Measurements from ENCODE around the gene LYRM4.
A peak's percentile ranks its signal among the peaks of the same experiment; 100 is the strongest.

LYRM4 gene

GRCh38 chr6:5190507-5190906, 70.2 kb downstream of the LYRM4 start:
- Histone ChIP-seq H3K27me3 (no peaks in the 10 kb centered on the region), H3K27ac (no peak overlapping the region), H3K36me3 (0 out of 2 replicates have a peak, but pooled peaks cover 7% of the 10 kb centered on the region), H3K9me3 (no peaks in the 10 kb centered on the region), H3K4me3 (no peak overlapping the region), H3K9ac (no peak overlapping the region), H4K20me1 (peaks cover 5% of the 10 kb centered on the region; the same call in 1 of the 2 replicates), H3K4me2 (no peak overlapping the region), H3K4me1 (peaks cover 14% of the 10 kb centered on the region)
- TF ChIP-seq Cebpa-rat (IDR thresholded peaks at IDR 0.05) = no peak

GRCh38 chr6:5188646-5189045, 72.1 kb downstream of the LYRM4 start:
- Histone ChIP-seq H3K9me3 (no peaks in the 10 kb centered on the region), H3K9ac (no peak overlapping the region), H3K4me2 (no peak overlapping the region), H3K4me1 (peaks cover 13% of the 10 kb centered on the region), H3K36me3 (no peaks in the 10 kb centered on the region), H3K27me3 (no peaks in the 10 kb centered on the region), H3K4me3 (no peak overlapping the region), H4K20me1 (peaks cover 5% of the 10 kb centered on the region), H3K27ac (no peak overlapping the region)
- TF ChIP-seq Cebpa-rat (IDR thresholded peaks at IDR 0.05) = no peak

- Histone ChIP-seq H3K27ac (no peak overlapping the region), H4K20me1 (peaks cover 5% of the 10 kb centered on the region), H3K9me3 (no peaks in the 10 kb centered on the region), H3K4me2 (no peak overlapping the region), H3K27me3 (no peaks in the 10 kb centered on the region), H3K4me3 (no peak overlapping the region), H3K36me3 (no peaks in the 10 kb centered on the region), H3K4me1 (no peaks in the 10 kb centered on the region), H3K9ac (no peak overlapping the region)
- TF ChIP-seq Cebpa-rat (IDR thresholded peaks at IDR 0.05) = no peak
These were observed 75.9 kb downstream of the LYRM4 start for GRCh38 chr6:5184878-5185277.

DNA sequence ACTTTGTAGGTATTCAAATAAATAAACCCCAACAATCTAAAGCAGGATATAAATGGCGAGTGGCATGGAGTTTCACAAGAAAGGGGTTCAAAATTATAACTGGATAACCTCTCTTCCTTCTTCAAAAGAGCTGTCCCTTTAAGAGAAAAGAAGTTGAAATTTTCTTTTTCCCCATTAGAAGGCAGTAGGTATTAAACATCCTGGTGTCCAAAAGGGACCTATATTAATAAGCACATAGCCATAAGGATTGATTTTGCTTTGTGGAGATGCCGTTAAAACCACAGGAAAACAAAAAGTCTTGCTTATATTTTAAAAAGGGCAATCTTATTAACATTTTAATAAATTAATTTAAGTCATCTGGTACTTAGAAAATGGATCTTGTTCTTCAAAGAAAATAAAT, 76.5 kb downstream of the LYRM4 start:
- no peak overlapping the region for H3K4me3 ChIP-seq
- H3K27me3 ChIP-seq = no peaks in the 10 kb centered on the region
- H3K9me3 ChIP-seq = no peaks in the 10 kb centered on the region
- H3K36me3 ChIP-seq = no peaks in the 10 kb centered on the region
- H4K20me1 ChIP-seq = peaks cover 5% of the 10 kb centered on the region
- no peak overlapping the region for H3K4me2 ChIP-seq
- no peak overlapping the region for H3K9ac ChIP-seq
- H3K27ac ChIP-seq = no peak overlapping the region
- TF ChIP-seq Cebpa-rat (IDR thresholded peaks at IDR 0.05) = no peak
- H3K4me1 ChIP-seq = no peaks in the 10 kb centered on the region

GRCh38 chr6:5181510-5182317, 79.0 kb downstream of the LYRM4 start:
- no peak overlapping the region for H3K4me3 ChIP-seq
- TF ChIP-seq Cebpa-rat (IDR thresholded peaks at IDR 0.05) = no peak
- H3K4me1 ChIP-seq = no peaks in the 10 kb centered on the region
- H3K27ac ChIP-seq = no peak overlapping the region
- no peak overlapping the region for H3K4me2 ChIP-seq
- H3K9ac ChIP-seq = no peak overlapping the region
- H4K20me1 ChIP-seq = no peaks in the 10 kb centered on the region; the same call in 1 of the 2 replicates
- no peaks in the 10 kb centered on the region for H3K9me3 ChIP-seq
- no peaks in the 10 kb centered on the region for H3K27me3 ChIP-seq
- H3K36me3 ChIP-seq = no peaks in the 10 kb centered on the region

GRCh38 chr6:5180636-5181035, 80.1 kb downstream of the LYRM4 start:
- H3K4me2 ChIP-seq = no peak overlapping the region
- H3K9ac ChIP-seq = no peak overlapping the region
- no peak overlapping the region for H3K27ac ChIP-seq
- no peak for TF ChIP-seq Cebpa-rat (IDR thresholded peaks at IDR 0.05)
- no peaks in the 10 kb centered on the region; the same call in 1 of the 2 replicates for H3K36me3 ChIP-seq
- no peak overlapping the region for H3K4me3 ChIP-seq
- H4K20me1 ChIP-seq = no peaks in the 10 kb centered on the region; the same call in 1 of the 2 replicates
- H3K4me1 ChIP-seq = peaks cover 9% of the 10 kb centered on the region
- no peaks in the 10 kb centered on the region for H3K27me3 ChIP-seq
- no peaks in the 10 kb centered on the region for H3K9me3 ChIP-seq

- Histone ChIP-seq H3K9ac (no peak overlapping the region), H4K20me1 (no peaks in the 10 kb centered on the region; the same call in 1 of the 2 replicates), H3K27me3 (no peaks in the 10 kb centered on the region), H3K9me3 (no peaks in the 10 kb centered on the region), H3K36me3 (no peaks in the 10 kb centered on the region; the same call in 1 of the 2 replicates), H3K4me3 (no peak overlapping the region), H3K27ac (no peak overlapping the region), H3K4me2 (no peak overlapping the region), H3K4me1 (peaks cover 16% of the 10 kb centered on the region)
- TF ChIP-seq Cebpa-rat (IDR thresholded peaks at IDR 0.05) = no peak
These were observed 80.8 kb downstream of the LYRM4 start for GRCh38 chr6:5179917-5180316.

DNA sequence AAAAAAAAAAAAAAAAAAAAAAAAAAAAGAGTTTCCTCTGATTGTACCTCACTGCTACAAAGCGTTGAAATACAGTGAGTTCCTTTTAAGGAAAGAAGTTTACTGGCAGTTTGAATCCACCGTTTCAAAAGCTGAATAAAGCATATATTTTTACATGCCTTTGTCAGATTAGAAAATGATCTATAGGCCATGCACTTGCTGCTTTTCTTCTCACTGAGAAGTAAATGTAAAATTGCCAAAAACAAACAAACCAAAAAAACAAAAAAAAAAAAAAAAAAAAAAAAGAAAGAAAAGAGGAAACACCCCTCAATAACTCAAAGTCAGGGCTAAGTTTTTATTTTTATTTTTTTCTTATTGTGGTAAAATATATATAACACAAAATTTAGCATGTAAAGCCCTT, 81.9 kb downstream of the LYRM4 start:
- Histone ChIP-seq H3K4me2 (no peak overlapping the region), H3K4me3 (no peak overlapping the region), H4K20me1 (no peaks in the 10 kb centered on the region), H3K9me3 (no peaks in the 10 kb centered on the region), H3K9ac (no peak overlapping the region), H3K4me1 (peaks cover 27% of the 10 kb centered on the region), H3K27me3 (no peaks in the 10 kb centered on the region), H3K27ac (no peak overlapping the region), H3K36me3 (no peaks in the 10 kb centered on the region; the same call in 1 of the 2 replicates)
- TF ChIP-seq Cebpa-rat (IDR thresholded peaks at IDR 0.05) = no peak

DNA sequence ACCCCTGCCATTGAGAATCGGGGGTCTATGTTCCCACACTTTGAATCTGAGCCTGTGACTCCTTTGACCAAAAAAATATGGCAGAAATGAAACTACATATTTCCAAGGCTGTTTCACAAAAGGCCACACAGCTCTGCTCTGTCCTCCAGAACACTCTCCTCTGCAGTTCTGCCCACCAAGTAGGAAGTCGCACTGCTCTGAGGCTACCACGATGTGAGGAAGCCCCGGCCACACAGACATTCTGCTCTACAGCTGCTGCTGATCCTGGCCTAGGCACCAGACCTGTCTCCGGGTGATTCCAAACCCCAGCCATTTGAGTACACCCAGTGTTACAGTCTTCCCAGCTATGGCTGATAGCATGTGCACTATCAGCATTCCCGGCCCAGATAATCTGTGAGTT, 85.1 kb downstream of the LYRM4 start:
- no peak overlapping the region for H3K4me3 ChIP-seq

GRCh38 chr6:5174756-5175549, 85.8 kb downstream of the LYRM4 start:
- Histone ChIP-seq H3K36me3 (no peaks in the 10 kb centered on the region; the same call in 1 of the 2 replicates), H3K4me3 (peak overlapping the region; percentile 52), H4K20me1 (no peaks in the 10 kb centered on the region), H3K4me2 (peak overlapping the region; percentile 82), H3K4me1 (peaks cover 32% of the 10 kb centered on the region), H3K27me3 (no peaks in the 10 kb centered on the region), H3K9me3 (no peaks in the 10 kb centered on the region), H3K27ac (peak overlapping the region; percentile 75), H3K9ac (peak overlapping the region; percentile 52; the same call in 1 of the 2 replicates)
- no peak for TF ChIP-seq Cebpa-rat (IDR thresholded peaks at IDR 0.05)

More for the DNA sequence above, 85.1 kb downstream of the LYRM4 start:
- Histone ChIP-seq H3K27me3 (no peaks in the 10 kb centered on the region), H3K9me3 (no peaks in the 10 kb centered on the region), H3K4me1 (peaks cover 32% of the 10 kb centered on the region), H3K4me2 (peak overlapping the region; percentile 82), H3K36me3 (no peaks in the 10 kb centered on the region; the same call in 1 of the 2 replicates), H3K27ac (peak overlapping the region; percentile 75), H3K9ac (peak overlapping the region; percentile 52; the same call in 1 of the 2 replicates), H4K20me1 (no peaks in the 10 kb centered on the region)
- no peak for TF ChIP-seq Cebpa-rat (IDR thresholded peaks at IDR 0.05)

All from BLaER1 (cell line).